Liver (tissue), 3 donors: ENCODE results near the gene SH3GL1.

ENCODE experiments used
- ATF3 ChIP-seq: IDR thresholded peaks from 2 replicates; pipeline ENCODE4 v1.6.1; 2016; ENCODE audit warnings: antibody characterized with exemption
- CTCF ChIP-seq: fragments of 150-350 bp; IDR thresholded peaks from 2 replicates; pipeline ENCODE4 v1.5.1; 2017; ENCODE audit warnings: improper control_type of control experiment, low read depth, low read length; ENCODE audit not compliant: missing input control
- EGR1 ChIP-seq, 2 donors: IDR thresholded peaks; 2 replicates each; pipeline ENCODE4 v1.6.1; 2016 to 2018; ENCODE audit warnings: antibody characterized with exemption in 2 of 2, low read depth in 2 of 2
- FOXA1 ChIP-seq: IDR thresholded peaks from 2 replicates; pipeline ENCODE4 v1.6.1; 2016; ENCODE audit warnings: antibody characterized with exemption
- GABPA ChIP-seq, 2 donors: IDR thresholded peaks in 1 of 2; conservative IDR thresholded peaks in 1 of 2; 2 replicates each; pipeline ENCODE4 v1.6.1; 2016; ENCODE audit warnings: antibody characterized with exemption in 2 of 2, mild to moderate bottlenecking in 1 of 2, moderate library complexity in 1 of 2
- HNF4A ChIP-seq, 2 donors: conservative IDR thresholded peaks; 2 replicates each; pipeline ENCODE4 v1.6.1; 2016; ENCODE audit warnings: antibody characterized with exemption in 2 of 2, mild to moderate bottlenecking in 2 of 2
- JUND ChIP-seq, 2 donors: IDR thresholded peaks; 2 replicates each; pipeline ENCODE4 v1.6.1; 2016; ENCODE audit warnings: antibody characterized with exemption in 2 of 2
- MAX ChIP-seq: IDR thresholded peaks from 2 replicates; pipeline ENCODE4 v1.6.1; 2016; ENCODE audit warnings: antibody characterized with exemption
- RAD21 ChIP-seq, 2 donors: IDR thresholded peaks; 2 replicates each; pipeline ENCODE4 v1.6.1; 2016; ENCODE audit warnings: antibody characterized with exemption in 2 of 2, mild to moderate bottlenecking in 2 of 2
- REST ChIP-seq: IDR thresholded peaks from 2 replicates; pipeline ENCODE4 v1.6.1; 2016; ENCODE audit warnings: antibody characterized with exemption, mild to moderate bottlenecking
- SP1 ChIP-seq: IDR thresholded peaks from 2 replicates; pipeline ENCODE4 v1.6.1; 2018; ENCODE audit warnings: antibody characterized with exemption, mild to moderate bottlenecking
- TAF1 ChIP-seq: conservative IDR thresholded peaks from 2 replicates; pipeline ENCODE4 v1.6.1; 2016; ENCODE audit warnings: antibody characterized with exemption, mild to moderate bottlenecking
- YY1 ChIP-seq: IDR thresholded peaks from 2 replicates; pipeline ENCODE4 v1.6.1; 2016; ENCODE audit warnings: antibody characterized with exemption, mild to moderate bottlenecking
- ZBTB33 ChIP-seq: IDR thresholded peaks from 2 replicates; pipeline ENCODE4 v1.6.1; 2016; ENCODE audit warnings: antibody characterized with exemption
- donor health status: healthy.
- donor health status: healthy.

GRCh38 chr19:4388337-4389063, 11.8 kb downstream of the SH3GL1 start:
- TF ChIP-seq TAF1 (no peak), CTCF (no peak), JUND (IDR thresholded peaks at IDR 0.05) (no peak), ZBTB33 (no peak), FOXA1 (no peak), RAD21 (IDR thresholded peaks at IDR 0.05) (peak in 1 of 2 donors; percentile 37), EGR1 (IDR thresholded peaks at IDR 0.05; ENCODE audit: low read depth in 2 of 2) (no peak), YY1 (peak; percentile 37), REST (no peak), SP1 (peak; percentile 49), HNF4A (conservative IDR thresholded peaks at IDR 0.05) (peak; percentile 59 to 66), ATF3 (no peak), MAX (no peak), GABPA (IDR thresholded peaks at IDR 0.05 in 1 of 2, conservative IDR thresholded peaks at IDR 0.05 in 1 of 2) (no peak)
